Ishikawa (cell line): ENCODE results near the gene FUT4.

Experiments
- CEBPB ChIP-seq: IDR thresholded peaks from 2 replicates; pipeline ENCODE4 v1.6.1; 2012
- CREB1 ChIP-seq: IDR thresholded peaks from 2 replicates; pipeline ENCODE4 v1.6.1; 2012; ENCODE audit warnings: low read depth
- EGR1 ChIP-seq: IDR thresholded peaks from 2 replicates; pipeline ENCODE4 v1.6.1; 2012
- EP300 ChIP-seq: IDR thresholded peaks from 2 replicates; pipeline ENCODE4 v1.6.1; 2012; ENCODE audit warnings: borderline replicate concordance
- FOXM1 ChIP-seq: IDR thresholded peaks from 2 replicates; pipeline ENCODE4 v1.6.1; 2012; ENCODE audit warnings: low read depth, borderline replicate concordance
- MAX ChIP-seq: IDR thresholded peaks from 2 replicates; pipeline ENCODE4 v1.6.1; 2012
- NFIC ChIP-seq: IDR thresholded peaks from 2 replicates; pipeline ENCODE4 v1.6.1; 2012
- RAD21 ChIP-seq: IDR thresholded peaks from 2 replicates; pipeline ENCODE4 v1.6.1; 2012; ENCODE audit warnings: low read depth
- REST ChIP-seq: IDR thresholded peaks from 2 replicates; pipeline ENCODE4 v1.6.1; 2012; ENCODE audit warnings: low read depth, mild to moderate bottlenecking
- TAF1 ChIP-seq: IDR thresholded peaks from 2 replicates; pipeline ENCODE4 v1.6.1; 2012; ENCODE audit warnings: low read depth, mild to moderate bottlenecking
- TCF12 ChIP-seq: IDR thresholded peaks from 2 replicates; pipeline ENCODE4 v1.6.1; 2012; ENCODE audit warnings: low read depth
- TEAD4 ChIP-seq: IDR thresholded peaks from 2 replicates; pipeline ENCODE4 v1.6.1; 2012
- USF1 ChIP-seq: IDR thresholded peaks from 2 replicates; pipeline ENCODE4 v1.6.1; 2012
- YY1 ChIP-seq: IDR thresholded peaks from 2 replicates; pipeline ENCODE4 v1.6.1; 2012; ENCODE audit warnings: low read depth
- ZBTB7A ChIP-seq: IDR thresholded peaks from 2 replicates; pipeline ENCODE4 v1.6.1; 2012; ENCODE audit warnings: low read depth

Gene FUT4

GRCh38 chr11:94546886-94547285 lies 3.2 kb downstream of the FUT4 start:
- no peak for TF ChIP-seq ZBTB7A
- no peak for TF ChIP-seq FOXM1
- no peak for TF ChIP-seq REST
- TF ChIP-seq TEAD4: no peak
- no peak for TF ChIP-seq TCF12
- no peak for TF ChIP-seq CREB1
- no peak for TF ChIP-seq TAF1
- TF ChIP-seq CEBPB: no peak
- TF ChIP-seq RAD21: no peak
- no peak for TF ChIP-seq MAX
- TF ChIP-seq NFIC: no peak
- no peak for TF ChIP-seq YY1
- TF ChIP-seq EP300: no peak

GRCh38 chr11:94549146-94549545 lies 5.4 kb downstream of the FUT4 start:
- no peak for TF ChIP-seq TCF12
- no peak for TF ChIP-seq ZBTB7A
- TF ChIP-seq EGR1: no peak
- no peak for TF ChIP-seq FOXM1
- no peak for TF ChIP-seq RAD21
- TF ChIP-seq YY1: no peak
- TF ChIP-seq USF1: no peak
- TF ChIP-seq MAX: no peak
- TF ChIP-seq CEBPB: no peak
- no peak for TF ChIP-seq CREB1
- TF ChIP-seq NFIC: no peak

GRCh38 chr11:94550513-94550912 lies 6.8 kb downstream of the FUT4 start:
- TF ChIP-seq CEBPB: no peak
- no peak for TF ChIP-seq ZBTB7A
- no peak for TF ChIP-seq FOXM1
- no peak for TF ChIP-seq TEAD4
- TF ChIP-seq EP300: no peak
- no peak for TF ChIP-seq MAX
- TF ChIP-seq REST: no peak
- TF ChIP-seq EGR1: no peak
- no peak for TF ChIP-seq TAF1
- TF ChIP-seq YY1: no peak

GRCh38 chr11:94553938-94554337 lies 10.2 kb downstream of the FUT4 start:
- TF ChIP-seq NFIC (no peak), FOXM1 (no peak), RAD21 (no peak), CREB1 (no peak), TAF1 (no peak), EP300 (no peak), CEBPB (no peak), MAX (no peak), REST (no peak), TCF12 (no peak), YY1 (no peak)

GRCh38 chr11:94557421-94557820 lies 13.7 kb downstream of the FUT4 start:
- TF ChIP-seq YY1 (no peak), ZBTB7A (no peak), EGR1 (no peak), RAD21 (no peak), EP300 (no peak), TAF1 (no peak), FOXM1 (no peak), TEAD4 (no peak)
